CD4-positive, alpha-beta T cell (primary cell): ENCODE data around the gene TM4SF18. TPM values are rescaled to one million over a fixed set of nuclear protein-coding genes. Genes with fewer than 3 reads are reported as not detected.

Source experiments
- ATAC-seq: fragments of 200-7000 bp; cut with Tn5 transposase; one replicate; pipeline ENCODE4 v1.10.0; 2022; ENCODE audit warnings: mild to moderate bottlenecking; ENCODE audit not compliant: poor library complexity
- CTCF ChIA-PET: fragments of 350-600 bp; sonication (Branson Sonifier 250); formaldehyde crosslinking; loops from one replicate; lab custom pipeline; 2021; ENCODE audit warnings: antibody characterized with exemption, inconsistent platforms; lab: Charles Lee
- POLR2A ChIA-PET: fragments of 350-600 bp; sonication (Branson Sonifier 250); formaldehyde crosslinking; loops from one replicate; lab custom pipeline; 2021; ENCODE audit warnings: antibody characterized with exemption, inconsistent platforms; lab: Charles Lee
- DNase-seq, 14 experiments: peaks; one replicate each; pipeline ENCODE4 v3.0.0-alpha.2; 2013 to 2020; ENCODE audit warnings: mixed read lengths in 2 of 14
- H3K27ac ChIP-seq, 2 donors: one replicate each; pipeline versions ENCODE4 v1.5.1 to v1.7.0; 2013; ENCODE audit warnings: low read length in 2 of 2, low read depth in 1 of 2, mild to moderate bottlenecking in 1 of 2
- H3K27me3 ChIP-seq, 2 experiments: 1 replicate in 1 of 2; 2 replicates in 1 of 2; pipeline versions ENCODE4 v1.6.1 to v1.7.0; 2013; ENCODE audit warnings: low read length in 2 of 2, control low read depth in 1 of 2, mild to moderate bottlenecking in 1 of 2, moderate library complexity in 1 of 2; ENCODE audit not compliant: insufficient read depth in 2 of 2, control insufficient read depth in 1 of 2
- H3K36me3 ChIP-seq: one replicate; pipeline ENCODE4 v1.6.1; 2013; ENCODE audit warnings: low read length, control low read depth; ENCODE audit not compliant: insufficient read depth
- H3K4me1 ChIP-seq: one replicate; pipeline ENCODE4 v1.6.1; 2013; ENCODE audit warnings: low read length, control low read depth; ENCODE audit not compliant: insufficient read depth
- H3K4me3 ChIP-seq: one replicate; pipeline ENCODE4 v1.5.1; 2013; ENCODE audit warnings: mild to moderate bottlenecking, low read length, moderate library complexity
- H3K9me3 ChIP-seq, 2 experiments: 1 replicate in 1 of 2; 2 replicates in 1 of 2; pipeline versions ENCODE4 v1.6.1 to v1.7.0; 2013; ENCODE audit warnings: low read length in 2 of 2, mild to moderate bottlenecking in 2 of 2, control low read depth in 1 of 2, moderate library complexity in 1 of 2; ENCODE audit not compliant: control insufficient read depth in 1 of 2, insufficient read depth in 1 of 2
- H3K27ac Mint-ChIP-seq: one replicate; pipeline ENCODE4 v1.8.0; 2020; ENCODE audit warnings: mixed read lengths
- H3K27me3 Mint-ChIP-seq: one replicate; pipeline ENCODE4 v1.8.0; 2021; ENCODE audit warnings: mixed read lengths
- H3K36me3 Mint-ChIP-seq: one replicate; pipeline ENCODE4 v1.8.0; 2021; ENCODE audit warnings: low read depth, mixed read lengths
- H3K4me1 Mint-ChIP-seq: one replicate; pipeline ENCODE4 v1.8.0; 2021; ENCODE audit warnings: low read depth, mixed read lengths
- H3K4me3 Mint-ChIP-seq: one replicate; pipeline ENCODE4 v1.8.0; 2020; ENCODE audit warnings: mild to moderate bottlenecking, mixed read lengths
- H3K9me3 Mint-ChIP-seq: one replicate; pipeline ENCODE4 v1.8.0; 2020; ENCODE audit warnings: mixed read lengths
- CTCF ChIP-seq: fragments of 200-600 bp; IDR thresholded peaks from one replicate; pipeline ENCODE4 v1.8.0; 2022; ENCODE audit warnings: antibody characterized with exemption, mild to moderate bottlenecking
- intact Hi-C, 2 experiments: fragments of 100-400 bp; cut with DNase I in 1 of 2; cut with micrococcal nuclease in 1 of 2; formaldehyde crosslinking; loops; one replicate each; pipeline versions ENCODE4 v1.15.1 to v1.9.0; 2023 to 2025; cut with DNase I, micrococcal nuclease
- total RNA-seq, 174 experiments: library from RNA in 2 of 174; stranded (reverse) in 2 of 174; gene quantifications; one replicate each; pipeline ENCODE4 v1.2.3 and lab custom pipeline; 2021 to 2026

The TM4SF18 gene
- total RNA-seq, 2 experiments from 2014 or later: not detected

DNA sequence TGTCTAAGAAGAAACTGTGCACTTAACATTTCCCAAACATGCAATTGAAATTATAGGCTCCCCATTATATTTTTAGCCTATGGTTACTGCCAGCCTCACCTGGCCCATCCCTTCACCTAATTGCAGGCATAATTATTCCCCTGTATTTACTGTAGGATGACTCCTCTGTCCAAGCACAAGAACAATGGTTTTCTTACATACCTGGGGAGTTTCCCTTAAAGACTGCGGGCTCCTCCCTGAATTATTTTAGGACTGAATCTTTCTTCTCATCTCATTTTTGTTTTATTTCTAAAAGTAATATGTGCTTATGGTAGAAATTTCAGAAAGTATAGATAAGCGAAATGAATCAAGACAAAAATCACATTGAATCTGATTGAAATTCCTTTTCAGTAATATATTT, 32.6 kb upstream of the TM4SF18 start:
- CTCF ChIA-PET: no interaction called here

GRCh38 chr3:149364624-149365023, 31.2 kb upstream of the TM4SF18 start:
- Histone ChIP-seq H3K4me1 (no peaks in the 10 kb centered on the region), H3K9me3 (no peaks in the 10 kb centered on the region), H3K4me3 (no peak overlapping the region), H3K27me3 (peaks cover 8 to 14% of the 10 kb centered on the region in 2 experiments), H3K36me3 (no peaks in the 10 kb centered on the region), H3K27ac (no peak overlapping the region)
- no peak overlapping the region for H3K4me3 Mint-ChIP-seq
- DNase-seq (no peak), ATAC-seq (no peak)
- no peak for TF ChIP-seq CTCF
- peaks cover 23% of the 10 kb centered on the region for H3K27me3 Mint-ChIP-seq
- H3K9me3 Mint-ChIP-seq: no peaks in the 10 kb centered on the region
- ChIA-PET CTCF (no interaction called here), POLR2A (no interaction called here)
- H3K27ac Mint-ChIP-seq: no peak overlapping the region
- H3K4me1 Mint-ChIP-seq: no peaks in the 10 kb centered on the region
- no peaks in the 10 kb centered on the region for H3K36me3 Mint-ChIP-seq
- intact Hi-C loops: no loop called here

More for the DNA sequence above, 32.6 kb upstream of the TM4SF18 start:
- no peak overlapping the region for H3K27ac ChIP-seq
- Mint-ChIP-seq H3K36me3 (no peaks in the 10 kb centered on the region), H3K9me3 (no peaks in the 10 kb centered on the region), H3K27me3 (peaks cover 23% of the 10 kb centered on the region), H3K27ac (no peak overlapping the region), H3K4me3 (no peak overlapping the region), H3K4me1 (no peaks in the 10 kb centered on the region)
- POLR2A ChIA-PET: no interaction called here
- TF ChIP-seq CTCF: no peak
- H3K4me3 ChIP-seq: no peak overlapping the region
- no peak for DNase-seq
- no peak for ATAC-seq
- intact Hi-C loops: no loop called here
- H3K27me3 ChIP-seq: peaks cover 8 to 13% of the 10 kb centered on the region in 2 experiments
- H3K9me3 ChIP-seq: no peaks in the 10 kb centered on the region
- H3K4me1 ChIP-seq: no peaks in the 10 kb centered on the region
- no peaks in the 10 kb centered on the region for H3K36me3 ChIP-seq

GRCh38 chr3:149363053-149363452, 29.6 kb upstream of the TM4SF18 start:
- Histone ChIP-seq H3K9me3 (no peaks in the 10 kb centered on the region), H3K4me1 (no peaks in the 10 kb centered on the region), H3K4me3 (no peak overlapping the region), H3K27ac (no peak overlapping the region), H3K36me3 (no peaks in the 10 kb centered on the region), H3K27me3 (peaks cover 8 to 18% of the 10 kb centered on the region in 2 experiments)
- TF ChIP-seq CTCF: no peak
- Mint-ChIP-seq H3K27me3 (peaks cover 29% of the 10 kb centered on the region), H3K4me1 (no peaks in the 10 kb centered on the region), H3K27ac (no peak overlapping the region), H3K4me3 (no peak overlapping the region), H3K9me3 (no peaks in the 10 kb centered on the region), H3K36me3 (no peaks in the 10 kb centered on the region)
- intact Hi-C loops: no loop called here
- ATAC-seq (no peak), DNase-seq (no peak)
- POLR2A ChIA-PET: no interaction called here
- CTCF ChIA-PET: no interaction called here
